ENCODE results near the gene CTH.

Gene CTH

DNA sequence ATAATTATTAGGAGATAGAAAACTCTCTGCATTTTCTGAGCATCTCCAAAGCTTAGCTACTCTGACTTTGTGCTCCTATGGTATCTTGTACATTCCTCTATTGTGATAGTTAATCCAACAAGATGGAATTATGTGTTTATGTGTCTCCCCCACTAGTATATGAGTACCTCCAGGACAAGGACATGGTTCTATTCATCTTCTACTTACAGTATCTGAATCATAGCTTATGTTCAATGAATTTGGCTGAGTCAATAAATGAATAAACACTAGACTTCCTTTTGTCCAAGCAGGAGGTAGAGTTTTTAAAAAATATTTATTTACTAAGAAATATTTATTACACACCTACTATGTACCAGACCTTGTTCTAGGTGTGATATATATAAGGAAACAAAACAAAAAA lies 18.4 kb upstream of the CTH start:
- no peak overlapping the region for H3K4me3 ChIP-seq (ENCODE audit: low read length)
- TF ChIP-seq, protein P1, sequence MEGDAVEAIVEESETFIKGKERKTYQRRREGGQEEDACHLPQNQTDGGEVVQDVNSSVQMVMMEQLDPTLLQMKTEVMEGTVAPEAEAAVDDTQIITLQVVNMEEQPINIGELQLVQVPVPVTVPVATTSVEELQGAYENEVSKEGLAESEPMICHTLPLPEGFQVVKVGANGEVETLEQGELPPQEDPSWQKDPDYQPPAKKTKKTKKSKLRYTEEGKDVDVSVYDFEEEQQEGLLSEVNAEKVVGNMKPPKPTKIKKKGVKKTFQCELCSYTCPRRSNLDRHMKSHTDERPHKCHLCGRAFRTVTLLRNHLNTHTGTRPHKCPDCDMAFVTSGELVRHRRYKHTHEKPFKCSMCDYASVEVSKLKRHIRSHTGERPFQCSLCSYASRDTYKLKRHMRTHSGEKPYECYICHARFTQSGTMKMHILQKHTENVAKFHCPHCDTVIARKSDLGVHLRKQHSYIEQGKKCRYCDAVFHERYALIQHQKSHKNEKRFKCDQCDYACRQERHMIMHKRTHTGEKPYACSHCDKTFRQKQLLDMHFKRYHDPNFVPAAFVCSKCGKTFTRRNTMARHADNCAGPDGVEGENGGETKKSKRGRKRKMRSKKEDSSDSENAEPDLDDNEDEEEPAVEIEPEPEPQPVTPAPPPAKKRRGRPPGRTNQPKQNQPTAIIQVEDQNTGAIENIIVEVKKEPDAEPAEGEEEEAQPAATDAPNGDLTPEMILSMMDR (conservative IDR thresholded peaks at IDR 0.05; ENCODE audit: low read depth, low read length) = no peak
- no peak for DNase-seq (ENCODE audit: low read depth)

DNA sequence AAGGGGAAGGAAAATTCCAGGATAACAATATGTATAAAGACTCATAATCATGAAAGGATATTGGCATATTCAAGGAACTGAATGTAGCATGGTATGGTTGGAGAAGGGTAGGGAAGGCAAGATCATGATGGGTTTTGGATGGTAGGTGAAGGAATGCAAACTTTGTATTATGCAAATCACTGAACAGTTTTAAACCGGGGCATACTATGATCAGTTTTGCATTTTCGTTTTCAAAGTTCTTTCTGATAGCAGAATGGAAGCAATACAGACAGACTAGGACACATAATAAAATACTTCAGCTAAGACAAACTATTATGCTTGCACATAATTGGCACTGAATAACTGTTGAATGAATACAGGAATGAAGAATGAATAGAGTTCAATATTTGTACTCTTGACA lies 14.5 kb upstream of the CTH start:
- no peak for DNase-seq (ENCODE audit: low read depth)
- TF ChIP-seq, protein P1 (conservative IDR thresholded peaks at IDR 0.05; ENCODE audit: low read depth, low read length) = no peak
- H3K4me3 ChIP-seq (ENCODE audit: low read length) = no peak overlapping the region

DNA sequence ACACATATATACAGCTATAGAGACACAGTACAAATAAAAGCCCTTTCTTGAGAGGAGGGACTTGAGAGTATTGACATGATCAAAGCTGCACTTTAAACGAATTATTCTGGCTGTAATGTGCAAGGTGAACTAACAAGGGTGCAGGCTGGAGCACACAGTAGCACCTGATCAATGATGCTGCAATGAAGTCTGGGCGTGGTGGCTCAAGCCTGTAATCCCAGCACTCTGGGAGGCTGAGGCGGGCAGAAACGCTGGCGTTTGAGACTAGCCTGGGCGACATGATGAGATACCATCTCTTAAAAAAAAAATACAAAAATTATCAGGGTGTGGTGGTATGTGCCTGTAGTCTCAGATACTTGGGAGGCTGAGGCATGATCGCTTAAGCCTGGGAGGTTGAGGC lies 14.1 kb upstream of the CTH start:
- DNase-seq (ENCODE audit: low read depth) = no peak
- H3K4me3 ChIP-seq (ENCODE audit: low read length) = no peak overlapping the region
- TF ChIP-seq, protein P1 (conservative IDR thresholded peaks at IDR 0.05; ENCODE audit: low read depth, low read length) = no peak

DNA sequence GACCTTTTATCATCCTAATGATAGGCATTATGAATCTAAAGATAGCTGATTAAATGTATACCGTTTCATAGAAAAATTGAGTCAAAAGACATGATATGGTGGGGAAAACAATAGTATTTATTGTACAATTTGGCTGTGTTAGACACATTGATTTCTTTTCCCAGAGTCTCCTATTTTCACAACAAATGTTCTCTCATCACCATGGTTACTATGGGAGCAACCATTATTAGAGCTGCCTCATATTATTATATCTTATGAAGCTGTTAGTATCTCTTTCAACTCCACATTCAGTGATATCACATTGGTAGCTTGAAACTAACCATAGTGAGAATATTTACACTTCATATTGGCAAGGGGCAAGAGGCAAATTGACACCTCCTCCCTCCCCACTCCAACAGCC lies 10.7 kb upstream of the CTH start:
- TF ChIP-seq, protein P1 (conservative IDR thresholded peaks at IDR 0.05; ENCODE audit: low read depth, low read length) = no peak
- no peak for DNase-seq (ENCODE audit: low read depth)
- H3K4me3 ChIP-seq (ENCODE audit: low read length) = no peak overlapping the region

DNA sequence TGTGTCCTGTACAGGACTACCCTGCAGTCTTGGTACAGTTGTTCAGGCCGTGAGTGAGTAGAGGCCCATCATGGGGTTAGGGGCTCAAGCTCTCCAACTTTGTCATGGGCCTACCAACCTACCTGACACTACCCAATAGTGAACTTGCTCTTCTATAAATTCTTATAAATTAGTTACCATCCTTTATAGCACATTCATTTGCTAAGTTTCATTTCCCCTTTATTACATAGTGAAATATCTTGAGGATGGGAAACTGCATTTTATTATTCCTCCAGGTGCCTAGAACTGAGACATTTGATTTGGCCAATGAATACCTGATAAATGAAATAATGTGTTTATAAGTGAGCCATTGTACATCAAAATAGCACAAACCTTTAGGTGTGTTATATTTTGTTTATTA lies 9.1 kb upstream of the CTH start:
- H3K4me3 ChIP-seq (ENCODE audit: low read length) = no peak overlapping the region
- TF ChIP-seq, protein P1 (conservative IDR thresholded peaks at IDR 0.05; ENCODE audit: low read depth, low read length) = no peak
- DNase-seq (ENCODE audit: low read depth) = no peak

DNA sequence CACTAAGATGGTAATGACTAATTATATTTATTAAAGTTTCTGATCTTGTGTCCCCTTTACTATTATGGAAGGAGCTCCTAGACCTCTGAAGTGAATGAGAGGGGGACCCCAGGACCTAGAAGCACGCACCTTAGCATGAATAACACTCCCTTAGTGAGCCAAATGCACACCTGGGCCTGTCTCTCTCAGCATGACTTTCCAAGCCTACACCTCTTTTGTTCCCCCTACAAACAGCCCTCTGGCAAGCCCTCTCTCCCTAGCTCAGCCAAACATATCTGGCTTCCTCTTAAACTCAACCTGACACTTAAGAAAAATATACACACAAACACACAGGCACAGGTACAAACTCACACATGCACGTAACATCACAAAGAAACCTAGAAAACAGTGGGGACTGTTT lies 7.3 kb upstream of the CTH start:
- TF ChIP-seq, protein P1 (conservative IDR thresholded peaks at IDR 0.05; ENCODE audit: low read depth, low read length) = no peak
- no peak overlapping the region for H3K4me3 ChIP-seq (ENCODE audit: low read length)
- DNase-seq (ENCODE audit: low read depth) = no peak

DNA sequence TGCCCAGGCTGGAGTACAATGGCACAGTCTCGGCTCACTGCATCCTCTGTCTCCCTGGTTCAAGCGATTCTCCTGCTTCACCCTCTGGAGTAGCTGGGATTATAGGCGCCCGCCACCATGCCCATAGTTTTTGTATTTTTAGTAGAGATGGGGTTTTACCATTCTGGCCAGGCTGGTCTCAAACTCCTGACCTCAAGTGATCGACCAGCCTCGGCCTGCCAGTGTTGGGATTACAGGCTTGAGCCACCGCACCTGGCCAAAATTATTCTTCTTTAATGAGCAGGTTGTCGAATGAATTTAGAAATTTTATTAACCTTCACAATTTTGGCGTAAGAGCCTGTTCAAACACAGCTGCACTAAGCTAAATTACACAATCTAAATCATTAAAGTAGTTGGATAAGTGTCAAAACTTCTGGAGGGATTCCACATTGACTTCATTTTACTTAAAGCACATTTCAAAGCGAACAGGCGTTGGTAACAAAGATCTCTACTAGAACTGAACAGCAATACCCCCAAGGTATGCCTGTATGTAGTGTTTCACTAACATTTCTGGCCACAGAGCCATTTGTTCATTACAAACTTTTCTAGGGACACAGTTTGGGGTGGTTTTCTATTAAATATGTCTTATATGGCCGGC lies 5.2 kb upstream of the CTH start:
- TF ChIP-seq, protein P1 (conservative IDR thresholded peaks at IDR 0.05; ENCODE audit: low read depth, low read length) = no peak
- no peak overlapping the region for H3K4me3 ChIP-seq (ENCODE audit: low read length)
- no peak for DNase-seq (ENCODE audit: low read depth)

Measured in retinal pigment epithelial cell (primary cell).